ENCODE results near the gene TMEM123. TPM values are rescaled to one million over a fixed set of nuclear protein-coding genes. Genes with fewer than 3 reads are reported as not detected.

Gene TMEM123
- total and polyA plus RNA-seq, 2 of the 13 experiments (the other 11 are each of a cell fraction or from before 2014, with no cell fraction given) = 365 to 2,761 TPM

DNA sequence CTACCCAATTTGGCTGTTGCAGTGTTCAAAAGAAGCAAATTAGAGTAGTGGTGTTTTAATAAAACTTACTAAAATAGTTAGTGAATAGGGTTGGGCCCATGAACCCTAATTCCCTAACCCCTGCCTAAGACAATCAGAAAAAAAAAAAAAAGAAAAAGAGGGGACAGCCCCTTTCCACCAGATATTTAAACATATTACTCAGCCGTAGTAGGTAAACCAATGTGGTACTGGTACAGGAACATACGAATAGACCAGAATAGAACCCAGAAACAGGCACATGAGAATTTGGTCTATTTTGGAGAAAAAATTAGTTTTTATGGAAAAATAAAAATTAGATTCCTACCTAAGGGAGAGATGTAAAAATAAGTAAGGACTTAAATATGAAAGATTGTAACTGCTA, 39.4 kb upstream of the TMEM123 start:
- no peak overlapping the region for H3K27ac ChIP-seq (ENCODE audit: extremely low read length, insufficient read depth, low read length)
- H3K4me1 ChIP-seq (ENCODE audit: insufficient read depth, low read length) = peaks cover 91% of the 10 kb centered on the region
- CTCF ChIA-PET (ENCODE audit: low intra/inter-chr PET ratio, low total read pairs) = no interaction called here
- no peak overlapping the region for H3K4me2 ChIP-seq (ENCODE audit: low read depth, low read length)
- no peaks in the 10 kb centered on the region for H3K9me3 ChIP-seq (ENCODE audit: low read length)
- no peaks in the 10 kb centered on the region for H3K27me3 ChIP-seq (ENCODE audit: control insufficient read depth in 1 of 2, insufficient read depth in 2 of 2, low read length in 2 of 2)
- no peak overlapping the region for H3K9ac ChIP-seq (ENCODE audit: insufficient read depth, low read depth, low read length)
- in situ Hi-C loops (cut with HindIII; ENCODE audit: extremely low pct_ligation_motif_present, low pct_unique_long_range_greater_than_20kb) = loop anchor here (10.0 kb wide), 1 partner anchor 147 kb away; the partner anchor contains the start of gene BIRC2
- no peak for TF ChIP-seq ZNF30 (CRISPR knock-in tag; IDR thresholded peaks at IDR 0.05)
- no peak for TF ChIP-seq HOXA9 (CRISPR knock-in tag; IDR thresholded peaks at IDR 0.05; ENCODE audit: borderline replicate concordance)
- no peak for TF ChIP-seq NFE2 (CRISPR knock-in tag; IDR thresholded peaks at IDR 0.05)
- TF ChIP-seq SMC3 (IDR thresholded peaks at IDR 0.05; ENCODE audit: low read length) = no peak
- no peak for TF ChIP-seq ATAD3A (CRISPR knock-in tag; IDR thresholded peaks at IDR 0.05)
- no peak for TF ChIP-seq THAP11 (CRISPR knock-in tag; IDR thresholded peaks at IDR 0.05)
- TF ChIP-seq MATR3 (CRISPR knock-in tag; IDR thresholded peaks at IDR 0.05) = no peak
- TF ChIP-seq ERF (CRISPR knock-in tag; IDR thresholded peaks at IDR 0.05) = no peak
- no peak for TF ChIP-seq LCORL (IDR thresholded peaks at IDR 0.05)
- no peak for TF ChIP-seq LCORL (CRISPR knock-in tag; IDR thresholded peaks at IDR 0.05)
- TF ChIP-seq ZNF530 (CRISPR knock-in tag; IDR thresholded peaks at IDR 0.05; ENCODE audit: low read depth) = no peak
- TF ChIP-seq, protein P1, sequence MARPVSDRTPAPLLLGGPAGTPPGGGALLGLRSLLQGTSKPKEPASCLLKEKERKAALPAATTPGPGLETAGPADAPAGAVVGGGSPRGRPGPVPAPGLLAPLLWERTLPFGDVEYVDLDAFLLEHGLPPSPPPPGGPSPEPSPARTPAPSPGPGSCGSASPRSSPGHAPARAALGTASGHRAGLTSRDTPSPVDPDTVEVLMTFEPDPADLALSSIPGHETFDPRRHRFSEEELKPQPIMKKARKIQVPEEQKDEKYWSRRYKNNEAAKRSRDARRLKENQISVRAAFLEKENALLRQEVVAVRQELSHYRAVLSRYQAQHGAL (CRISPR knock-in tag; IDR thresholded peaks at IDR 0.05; ENCODE audit: not compliant biosample characterization) = no peak
- TF ChIP-seq, protein P2, sequence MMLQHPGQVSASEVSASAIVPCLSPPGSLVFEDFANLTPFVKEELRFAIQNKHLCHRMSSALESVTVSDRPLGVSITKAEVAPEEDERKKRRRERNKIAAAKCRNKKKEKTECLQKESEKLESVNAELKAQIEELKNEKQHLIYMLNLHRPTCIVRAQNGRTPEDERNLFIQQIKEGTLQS (CRISPR knock-in tag; IDR thresholded peaks at IDR 0.05) = no peak
- no peak for TF ChIP-seq NFE2L1 (CRISPR knock-in tag; IDR thresholded peaks at IDR 0.05; ENCODE audit: borderline replicate concordance)
- TF ChIP-seq GATAD1 (CRISPR knock-in tag; IDR thresholded peaks at IDR 0.05) = no peak
- TF ChIP-seq SNRNP70 (IDR thresholded peaks at IDR 0.05; ENCODE audit: low read depth, low read length) = no peak
- TF ChIP-seq, protein P3, sequence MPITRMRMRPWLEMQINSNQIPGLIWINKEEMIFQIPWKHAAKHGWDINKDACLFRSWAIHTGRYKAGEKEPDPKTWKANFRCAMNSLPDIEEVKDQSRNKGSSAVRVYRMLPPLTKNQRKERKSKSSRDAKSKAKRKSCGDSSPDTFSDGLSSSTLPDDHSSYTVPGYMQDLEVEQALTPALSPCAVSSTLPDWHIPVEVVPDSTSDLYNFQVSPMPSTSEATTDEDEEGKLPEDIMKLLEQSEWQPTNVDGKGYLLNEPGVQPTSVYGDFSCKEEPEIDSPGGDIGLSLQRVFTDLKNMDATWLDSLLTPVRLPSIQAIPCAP (CRISPR knock-in tag; IDR thresholded peaks at IDR 0.05; ENCODE audit: low read depth) = no peak
- TF ChIP-seq ARNT (IDR thresholded peaks at IDR 0.05) = no peak
- FAIRE-seq = no peak
- intact Hi-C loops (cut with micrococcal nuclease; ENCODE audit: unreplicated experiment) = no loop called here
- H2AFZ ChIP-seq (ENCODE audit: low read length) = no peak overlapping the region
- BruUV-seq (replicated peaks) = no TSS peak
- ATAC-seq = no peak
- DNase-seq (ENCODE audit: low spot score) = no peak
- POLR2A ChIA-PET = no interaction called here
- no peaks in the 10 kb centered on the region for H3K36me3 ChIP-seq (replicated peaks in 1 of 2; ENCODE audit: control insufficient read depth in 1 of 2, insufficient read depth in 2 of 2, low read length in 2 of 2)
- no peaks in the 10 kb centered on the region for H4K20me1 ChIP-seq (ENCODE audit: insufficient read depth, low read length)
- H3K79me2 ChIP-seq (ENCODE audit: insufficient read depth, low read length) = peaks cover 4% of the 10 kb centered on the region
- no peak overlapping the region for H3K4me3 ChIP-seq (replicated peaks in 1 of 3; ENCODE audit: insufficient read depth in 1 of 3, low read depth in 2 of 3, low read length in 3 of 3)
- 92% methylated on average over 2 of the region's 2 CpGs for WGBS (ENCODE audit: low lambda C conversion rate)

Data from HepG2 (cell line).